Gastrocnemius medialis (tissue), 4 donors: ENCODE data around the gene CWC27. TPM values are rescaled to one million over a fixed set of nuclear protein-coding genes. Genes with fewer than 3 reads are reported as not detected.
"Not testable (repeated sequence)": the region's sequence is repeated elsewhere in the genome, so short reads cannot be mapped to it uniquely, and the experiment has no call there.

ENCODE experiments used
- ATAC-seq, 2 donors: fragments of 150-250 bp; one replicate each; pipeline ENCODE4 v1.9.1; 2016
- DNase-seq, 2 donors: peaks; one replicate each; pipeline ENCODE4 v3.0.0-alpha.2; 2019
- H3K27ac ChIP-seq, 4 donors: fragments of 200-600 bp; sonication (generic); 1 replicate in 1 of 4; 2 replicates in 3 of 4; pipeline ENCODE4 v1.5.1; 2016 to 2018; ENCODE audit warnings: mild to moderate bottlenecking in 2 of 4, moderate library complexity in 1 of 4
- H3K27me3 ChIP-seq, 3 donors: fragments of 200-600 bp; sonication (generic) in 2 of 3; 1 replicate in 1 of 3; 2 replicates in 2 of 3; pipeline versions ENCODE4 v1.5.1 to v1.6.0; 2016 to 2019; ENCODE audit warnings: mild to moderate bottlenecking in 1 of 3, moderate library complexity in 1 of 3
- H3K36me3 ChIP-seq, 2 donors: fragments of 200-600 bp; sonication (generic) in 1 of 2; one replicate each; pipeline ENCODE4 v1.5.1; 2017 to 2018
- H3K4me1 ChIP-seq, 2 donors: fragments of 200-600 bp; sonication (generic) in 1 of 2; one replicate each; pipeline ENCODE4 v1.5.1; 2016 to 2017; ENCODE audit warnings: mild to moderate bottlenecking in 2 of 2
- H3K4me3 ChIP-seq, 4 donors: fragments of 200-600 bp; sonication (generic) in 3 of 4; 1 replicate in 1 of 4; 2 replicates in 3 of 4; pipeline ENCODE4 v1.5.1; 2016 to 2019; ENCODE audit warnings: mild to moderate bottlenecking in 2 of 4
- H3K9me3 ChIP-seq, 3 donors: fragments of 200-600 bp; sonication (generic) in 2 of 3; 1 replicate in 1 of 3; 2 replicates in 2 of 3; pipeline ENCODE4 v1.5.1; 2016 to 2019
- CTCF ChIP-seq, 5 experiments: fragments of 450-650 bp in 3 of 5; fragments of 200-600 bp in 2 of 5; sonication (generic) in 2 of 5; IDR thresholded peaks in 4 of 5; conservative IDR thresholded peaks in 1 of 5; 1 replicate in 4 of 5; 2 replicates in 1 of 5; pipeline ENCODE4 v1.5.1; 2016 to 2019; ENCODE audit warnings: antibody characterized with exemption in 5 of 5, mild to moderate bottlenecking in 3 of 5, moderate library complexity in 3 of 5
- POLR2A ChIP-seq, 2 donors: fragments of 450-650 bp; IDR thresholded peaks; one replicate each; pipeline ENCODE4 v1.6.1; 2017; ENCODE audit warnings: antibody characterized with exemption in 2 of 2, mild to moderate bottlenecking in 2 of 2, moderate library complexity in 2 of 2
- in situ Hi-C, 4 donors: fragments of 200-750 bp; cut with MboI; loops; one replicate each; pipeline versions ENCODE4 v1.15.0 to v1.8.0; 2017; ENCODE audit warnings: low sequenced_read_pairs in 4 of 4
- intact Hi-C: fragments of 100-400 bp; cut with DNase I; formaldehyde crosslinking; loops from one replicate; pipeline ENCODE4 v1.15.1; 2023; ENCODE audit warnings: low total_unique reads
- total RNA-seq, 4 donors: library from RNA; depleted of rRNA; stranded (reverse); fragments of >200 nt; gene quantifications; one replicate each; pipeline versions ENCODE4 v1.1.0 to v1.2.3, GENCODE V29; 2016

CWC27 gene
- total RNA-seq, 4 donors from 2014 or later: 8.4 to 10.7 (median 8.6) TPM

- H3K9me3 ChIP-seq: no peaks in the 10 kb centered on the region
- ATAC-seq (no peak), DNase-seq (no peak)
- TF ChIP-seq CTCF (IDR thresholded peaks at IDR 0.05 in 4 of 5, conservative IDR thresholded peaks at IDR 0.05 in 1 of 5) (no peak), POLR2A (IDR thresholded peaks at IDR 0.05) (no peak)
- H3K36me3 ChIP-seq: no peaks in the 10 kb centered on the region
- peaks cover 5 to 9% of the 10 kb centered on the region in 2 donors for H3K4me1 ChIP-seq
- intact Hi-C loops: no loop called here
- no peak overlapping the region for H3K27ac ChIP-seq
- H3K27me3 ChIP-seq: no peaks in the 10 kb centered on the region
- no peak overlapping the region for H3K4me3 ChIP-seq
- in situ Hi-C loops: loop anchor here in 1 of 4 donors (10.0 to 25.0 kb wide), 2 partner anchors 223 to 671 kb away; partner anchors contain the start of gene ADAMTS6
Observed at GRCh38 chr5:64814073-64814472, 45.3 kb downstream of the CWC27 start.

GRCh38 chr5:64818245-64818644 is 49.5 kb downstream of the CWC27 start:
- no peak overlapping the region for H3K27ac ChIP-seq
- H3K36me3 ChIP-seq: no peaks in the 10 kb centered on the region
- H3K9me3 ChIP-seq: no peaks in the 10 kb centered on the region
- no peak for TF ChIP-seq POLR2A (IDR thresholded peaks at IDR 0.05)
- no peak for TF ChIP-seq CTCF (IDR thresholded peaks at IDR 0.05 in 4 of 5, conservative IDR thresholded peaks at IDR 0.05 in 1 of 5)
- intact Hi-C loops (no loop called here), in situ Hi-C loops (loop anchor here in 1 of 4 donors (10.0 to 25.0 kb wide), 2 partner anchors 219 to 667 kb away; partner anchors contain the start of gene ADAMTS6)
- no peaks in the 10 kb centered on the region for H3K27me3 ChIP-seq
- H3K4me1 ChIP-seq: peaks cover 5 to 9% of the 10 kb centered on the region in 2 donors
- ATAC-seq (no peak), DNase-seq (no peak)
- no peak overlapping the region for H3K4me3 ChIP-seq

GRCh38 chr5:64819345-64819744 is 50.6 kb downstream of the CWC27 start:
- H3K4me3 ChIP-seq, intact Hi-C loops, H3K27ac ChIP-seq, DNase-seq, H3K9me3 ChIP-seq, ATAC-seq, H3K27me3 ChIP-seq, H3K4me1 ChIP-seq, H3K36me3 ChIP-seq: not testable (repeated sequence)
- in situ Hi-C loops: loop anchor here in 1 of 4 donors (10.0 to 25.0 kb wide), 2 partner anchors 218 to 665 kb away; partner anchors contain the start of gene ADAMTS6

- Histone ChIP-seq H3K27ac (peak overlapping the region in 1 of 4 donors; percentile 38), H3K4me3 (no peak overlapping the region), H3K4me1 (peaks cover 4 to 9% of the 10 kb centered on the region in 2 donors), H3K27me3 (no peaks in the 10 kb centered on the region), H3K36me3 (no peaks in the 10 kb centered on the region), H3K9me3 (no peaks in the 10 kb centered on the region)
- DNase-seq (no peak), ATAC-seq (no peak)
- in situ Hi-C loops (loop anchor here in 1 of 4 donors (25.0 kb wide), 1 partner anchor 215 kb away; no protein-coding TSS in a partner anchor), intact Hi-C loops (no loop called here)
- TF ChIP-seq CTCF (IDR thresholded peaks at IDR 0.05 in 4 of 5, conservative IDR thresholded peaks at IDR 0.05 in 1 of 5) (no peak), POLR2A (IDR thresholded peaks at IDR 0.05) (no peak)
Observed at GRCh38 chr5:64822320-64822719, 53.6 kb downstream of the CWC27 start.

- H3K4me1 ChIP-seq: no peaks in the 10 kb centered on the region
- no peaks in the 10 kb centered on the region for H3K9me3 ChIP-seq
- intact Hi-C loops: no loop called here
- H3K36me3 ChIP-seq: no peaks in the 10 kb centered on the region
- no peak overlapping the region for H3K4me3 ChIP-seq
- no peaks in the 10 kb centered on the region for H3K27me3 ChIP-seq
- H3K27ac ChIP-seq: no peak overlapping the region
- TF ChIP-seq POLR2A (IDR thresholded peaks at IDR 0.05): no peak
- TF ChIP-seq CTCF (IDR thresholded peaks at IDR 0.05 in 4 of 5, conservative IDR thresholded peaks at IDR 0.05 in 1 of 5): no peak
- no peak for ATAC-seq
- in situ Hi-C loops: no loop called here
- DNase-seq: no peak
Observed at GRCh38 chr5:64826541-64826940, 57.8 kb downstream of the CWC27 start.
